Activated CD4-positive, alpha-beta T cell treated with anti-CD3 and anti-CD28 coated beads, Interleukin-2, Interleukin-6, amounts not matched to agents 100 ng/mL and 50 ng/mL, durations not matched to agents 16 hours and 8 hours (primary cell): ENCODE data around the gene PRMT5.
"Not testable (repeated sequence)": the region's sequence is repeated elsewhere in the genome, so short reads cannot be mapped to it uniquely, and the experiment has no call there.

Experiments used
- DNase-seq: peaks from one replicate; pipeline ENCODE4 v3.0.0-alpha.2; 2020

Gene PRMT5

DNA sequence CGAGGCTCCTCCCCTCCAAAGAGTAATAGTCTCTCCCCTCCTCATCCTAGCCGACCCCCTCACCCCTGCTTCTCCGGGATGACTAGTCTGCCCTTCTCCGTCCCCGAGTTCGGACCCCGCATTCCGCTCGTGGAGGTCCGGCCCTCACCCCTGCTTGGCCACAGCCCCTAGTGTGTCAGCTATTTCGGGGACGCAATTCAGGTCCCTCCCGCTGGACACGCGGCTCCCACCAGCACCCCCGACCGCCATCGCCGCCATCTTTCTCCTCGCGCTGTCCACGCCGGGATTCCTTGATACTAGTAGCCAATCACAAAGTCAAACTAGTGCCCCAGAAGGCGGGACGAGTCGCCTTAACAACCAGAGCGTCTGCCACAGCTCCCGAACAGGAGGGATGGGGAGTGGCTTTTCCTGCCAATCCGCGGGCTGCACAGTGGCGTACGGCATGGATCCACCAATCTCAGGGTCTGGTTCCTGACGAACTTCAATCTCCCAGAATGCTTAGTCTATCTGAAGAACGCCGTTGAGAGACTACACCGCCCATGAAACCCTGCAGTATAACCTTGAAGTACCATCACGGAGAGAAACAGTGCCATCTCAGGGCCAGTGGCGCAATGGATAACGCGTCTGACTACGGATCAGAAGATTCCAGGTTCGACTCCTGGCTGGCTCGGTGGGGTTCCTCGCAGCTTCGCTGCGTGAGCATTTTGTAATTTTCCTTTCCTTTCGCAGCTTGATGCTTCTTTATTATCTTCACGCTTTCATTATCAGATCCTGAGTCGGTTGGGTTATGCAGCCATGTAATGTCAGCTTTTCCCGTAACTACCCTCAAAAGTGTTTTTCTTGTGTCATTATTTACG, at the start of gene PRMT5:
Gene PRMT5, minus strand, starts transcription at position 273 of the 857 bp plus-strand sequence. Its CDS starts 15 bp downstream, at position 258.
- peak; percentile 99 for DNase-seq

DNA sequence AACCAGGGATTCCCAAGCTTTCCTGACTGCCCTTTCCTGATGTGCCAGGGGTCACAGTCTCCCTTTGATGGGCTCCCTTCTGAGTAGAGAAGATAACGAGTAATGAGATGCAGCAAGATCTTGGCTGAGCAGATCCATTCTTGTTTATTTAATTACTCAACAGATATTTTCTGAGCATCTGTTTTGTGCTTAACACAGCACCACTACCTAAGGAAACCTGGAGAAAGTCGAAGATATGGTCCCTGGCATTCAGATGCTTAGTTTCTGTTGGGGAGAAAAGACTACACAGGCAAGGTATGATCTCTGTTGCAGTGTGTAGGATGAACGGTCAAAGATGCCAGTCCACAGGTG, 49.3 kb upstream of the PRMT5 start:
- DNase-seq = no peak

DNA sequence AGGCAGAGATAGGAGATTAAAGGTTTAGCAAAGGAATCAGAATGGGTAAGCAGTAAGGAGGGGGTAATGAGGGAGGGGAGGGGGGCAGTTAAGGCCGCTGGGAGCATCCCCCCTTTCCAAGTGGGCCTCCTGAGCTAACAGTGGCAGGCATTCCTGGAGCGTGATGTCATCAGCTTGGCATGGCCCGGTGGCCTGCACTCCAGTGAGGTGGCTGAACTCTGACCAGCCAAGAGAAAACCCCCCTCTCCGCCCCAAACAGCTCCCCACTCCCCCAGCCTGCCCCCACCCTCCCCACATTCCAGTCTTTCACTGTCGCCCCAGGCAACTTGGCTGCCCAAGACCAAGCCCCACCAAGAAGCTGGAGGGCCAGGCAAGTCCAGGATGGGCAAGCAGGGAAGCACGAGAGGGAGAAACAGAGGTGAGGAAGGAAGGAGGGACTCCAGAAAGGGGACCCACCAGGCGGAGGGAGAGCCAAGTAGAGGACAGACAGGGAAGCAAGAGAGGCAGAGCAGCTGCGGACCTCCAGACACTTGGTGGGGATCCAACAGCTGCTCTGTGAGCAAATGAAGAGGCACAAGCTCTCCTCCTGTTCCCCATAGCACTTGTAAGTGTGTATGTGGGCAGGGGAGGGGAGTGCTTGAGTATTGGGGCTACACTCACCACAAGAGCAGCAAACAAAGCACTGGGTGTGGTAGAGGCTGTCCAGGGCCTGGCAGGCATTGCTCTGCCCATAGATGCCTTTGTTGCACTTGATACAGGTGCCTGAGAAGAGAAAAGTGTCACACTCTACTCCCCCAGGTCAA, 48.7 kb upstream of the PRMT5 start:
- DNase-seq = no peak

DNA sequence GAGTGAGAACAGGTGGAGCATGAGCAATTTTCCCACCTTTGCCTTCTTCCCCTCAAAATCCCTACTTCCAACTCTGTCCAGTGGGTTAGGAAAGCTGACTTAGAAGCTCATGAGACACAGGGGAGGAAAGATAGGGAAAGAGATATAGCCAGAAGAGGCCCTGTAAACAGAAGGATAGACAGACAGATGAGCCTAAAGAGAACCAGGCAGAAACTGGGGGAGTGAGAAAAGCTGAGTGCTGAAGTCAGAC, 48.2 kb upstream of the PRMT5 start:
- DNase-seq = no peak

DNA sequence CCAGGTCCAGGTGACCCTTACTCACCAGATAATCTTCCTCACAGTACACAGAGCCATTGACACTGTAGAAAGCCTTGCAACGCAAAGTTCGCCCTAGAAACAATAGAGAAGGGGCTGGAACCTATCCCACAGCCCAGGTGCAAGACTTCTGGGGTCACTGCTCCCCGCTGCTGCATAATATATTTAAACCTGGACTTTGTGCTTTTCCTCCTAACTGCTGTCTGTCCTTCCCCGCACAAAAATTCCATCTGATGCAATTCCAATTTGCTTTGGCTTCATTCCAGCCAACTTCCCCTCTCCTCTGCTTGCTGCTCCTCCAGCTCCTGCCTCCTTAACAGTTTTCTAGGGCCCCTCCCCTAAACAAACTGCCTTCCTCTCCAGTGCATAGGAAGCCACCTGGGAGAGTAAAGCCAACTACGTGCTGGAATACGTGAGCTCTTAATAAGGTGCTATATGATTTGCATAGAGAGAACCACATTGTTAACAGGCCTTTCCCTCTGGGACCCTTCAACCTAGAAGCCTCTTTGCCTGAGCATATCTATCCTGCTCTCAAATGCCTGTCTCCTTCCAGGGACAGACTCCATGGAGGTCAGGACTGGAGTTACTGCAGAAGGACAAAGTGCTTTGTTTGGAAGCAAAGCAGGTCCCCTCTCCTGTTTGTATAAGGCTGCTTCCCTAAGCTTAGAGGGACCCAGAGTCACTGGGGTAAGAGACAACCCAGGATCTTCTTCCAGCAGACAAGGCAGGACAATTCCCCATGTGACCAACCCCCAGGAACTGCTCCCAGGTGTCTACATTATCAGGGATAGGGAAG, 47.7 kb upstream of the PRMT5 start:
- DNase-seq = no peak

DNA sequence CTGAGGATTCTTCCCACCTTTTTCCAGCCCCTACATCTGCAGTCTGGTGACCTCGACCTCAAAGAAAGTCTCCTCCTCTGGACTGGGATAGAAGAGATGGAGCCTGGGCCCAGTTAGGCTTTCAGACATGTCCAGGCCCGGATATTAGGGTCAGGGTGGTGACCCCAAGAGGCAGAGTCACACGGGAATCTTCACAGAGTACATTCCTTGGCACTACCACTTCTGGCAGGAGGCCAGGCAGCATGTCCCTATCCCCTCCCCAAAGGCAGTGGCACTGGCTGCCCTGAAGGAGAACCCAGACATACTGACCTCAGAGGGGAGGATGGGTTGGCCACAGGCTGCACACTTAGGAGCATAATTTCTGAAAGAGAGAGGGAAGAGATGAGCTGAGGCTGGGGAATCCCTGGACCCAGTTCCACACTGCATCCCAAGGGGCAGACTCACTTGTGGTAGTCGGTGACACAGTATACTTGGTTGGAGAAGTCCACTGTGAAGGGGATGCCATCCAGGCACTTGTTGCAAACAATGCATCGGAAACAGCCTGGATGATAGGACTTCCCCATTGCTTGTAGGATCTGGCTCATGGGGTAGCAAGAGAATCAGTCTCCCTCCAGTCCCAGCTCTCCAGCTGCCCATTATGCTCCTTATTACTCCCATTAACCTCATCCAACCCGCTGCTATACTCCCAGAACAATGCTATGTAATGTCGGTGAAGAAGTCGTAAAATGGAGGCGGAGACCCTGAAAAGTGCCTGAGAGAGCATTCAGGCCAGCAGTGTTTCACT, 45.5 kb upstream of the PRMT5 start:
- DNase-seq = no peak

DNA sequence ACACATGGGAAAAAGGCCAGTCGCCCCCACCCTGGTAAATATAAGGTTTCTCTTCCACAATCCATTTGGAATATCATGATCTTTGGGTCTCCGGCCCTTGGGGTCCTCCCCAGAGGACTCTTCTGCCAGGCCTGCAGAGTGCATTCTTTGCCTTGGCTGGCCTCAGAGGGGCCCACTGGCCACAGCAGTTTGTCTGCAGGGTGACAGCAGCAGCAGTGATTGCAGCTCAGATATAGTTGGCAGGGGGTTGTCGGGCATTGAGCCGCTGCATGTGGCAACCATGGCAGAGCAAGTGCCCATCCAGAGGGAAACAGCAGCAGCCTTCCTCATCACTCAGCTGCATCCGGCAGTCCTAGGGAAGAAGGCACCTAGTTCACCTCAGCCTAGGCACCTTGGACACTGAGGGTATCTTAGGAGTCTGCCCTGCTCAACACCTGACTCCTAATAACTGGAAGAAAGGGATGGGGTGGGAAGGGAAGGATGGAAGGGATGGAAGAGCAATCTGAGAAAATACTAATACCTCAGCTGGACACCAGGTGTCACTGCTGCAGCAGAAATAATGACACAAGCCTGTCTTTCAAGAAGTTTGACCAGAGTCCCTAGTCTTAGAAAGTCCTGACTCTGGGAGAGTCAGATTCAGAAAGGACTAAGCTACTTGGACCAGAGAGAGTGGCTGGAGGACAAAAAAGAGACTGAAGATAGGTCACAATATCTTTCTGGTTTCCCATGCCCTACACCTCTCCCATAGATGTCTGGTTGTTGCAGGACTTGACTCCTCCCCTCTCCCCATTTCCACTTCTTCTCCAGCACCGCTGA, 44.2 kb upstream of the PRMT5 start:
- DNase-seq = peak; percentile 49

DNA sequence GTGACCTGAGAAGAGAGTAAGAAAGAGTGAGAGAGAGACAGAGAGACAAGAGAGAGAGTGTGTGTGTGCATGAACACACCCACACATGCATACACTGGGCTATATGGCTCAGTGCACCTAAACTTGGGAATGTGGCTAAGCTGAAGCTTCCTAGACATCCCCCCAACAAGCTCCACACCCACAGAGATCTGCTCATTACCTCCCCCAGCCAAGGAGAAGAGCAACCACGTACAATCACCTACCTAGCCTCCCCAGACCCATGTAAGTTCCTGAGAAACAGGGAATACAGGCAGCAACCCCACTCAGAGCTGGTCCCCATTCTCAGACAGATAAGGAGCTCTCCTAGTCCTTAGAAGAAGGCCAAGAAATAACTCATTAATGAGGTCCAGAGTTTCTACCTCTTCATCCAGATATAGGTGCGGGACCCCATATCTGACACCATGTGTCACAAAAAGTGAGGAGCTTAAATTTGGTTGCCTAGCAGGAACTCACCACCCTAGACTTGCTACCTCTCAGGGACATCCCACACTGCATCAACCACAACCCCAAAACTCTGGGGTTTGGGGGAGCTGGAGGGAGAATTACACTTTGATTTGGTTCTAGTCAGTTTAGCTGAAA, 43.2 kb upstream of the PRMT5 start:
- no peak for DNase-seq

DNA sequence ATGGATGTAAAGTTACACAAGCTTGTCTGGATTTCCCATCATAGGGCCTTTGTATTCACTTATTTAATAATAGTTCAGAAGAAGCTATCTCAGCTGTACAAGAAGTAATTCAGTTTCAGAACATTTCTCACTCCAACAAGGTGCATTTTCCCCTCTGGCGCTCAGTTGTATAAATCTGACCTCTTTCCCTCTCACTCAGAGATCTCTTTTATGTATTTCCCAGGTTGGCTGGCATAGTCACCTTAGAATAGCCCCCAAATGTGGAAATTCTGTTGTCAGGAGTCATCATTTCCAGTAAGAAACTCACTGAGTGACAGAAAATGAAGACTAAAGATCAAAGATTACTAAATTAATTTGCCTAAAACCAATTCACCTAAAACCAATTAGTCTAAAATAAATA, 42.0 kb upstream of the PRMT5 start:
- DNase-seq = no peak

DNA sequence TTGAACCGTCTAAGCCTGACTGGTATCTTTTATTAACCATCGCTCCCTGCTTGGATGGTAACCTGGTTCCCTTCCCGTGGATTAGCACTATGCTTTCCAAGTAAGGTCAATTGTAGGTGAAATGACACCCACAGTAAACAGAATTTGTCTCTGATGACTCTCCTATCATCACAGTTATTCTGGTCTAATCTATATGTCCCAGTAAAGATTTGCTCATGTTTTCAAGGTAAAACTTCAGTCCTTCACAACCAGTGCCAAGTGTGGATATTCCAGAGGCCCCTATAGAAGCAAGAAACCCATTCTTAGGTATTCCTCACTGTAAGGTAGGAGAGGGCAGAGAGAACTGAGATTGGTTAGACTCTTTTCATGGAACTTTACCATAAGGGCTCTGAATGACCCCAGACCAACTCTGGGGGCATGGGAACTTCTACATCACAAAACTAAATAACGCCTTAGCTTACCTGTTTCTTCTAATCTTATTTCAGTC, 37.6 kb upstream of the PRMT5 start:
- DNase-seq = no peak

DNA sequence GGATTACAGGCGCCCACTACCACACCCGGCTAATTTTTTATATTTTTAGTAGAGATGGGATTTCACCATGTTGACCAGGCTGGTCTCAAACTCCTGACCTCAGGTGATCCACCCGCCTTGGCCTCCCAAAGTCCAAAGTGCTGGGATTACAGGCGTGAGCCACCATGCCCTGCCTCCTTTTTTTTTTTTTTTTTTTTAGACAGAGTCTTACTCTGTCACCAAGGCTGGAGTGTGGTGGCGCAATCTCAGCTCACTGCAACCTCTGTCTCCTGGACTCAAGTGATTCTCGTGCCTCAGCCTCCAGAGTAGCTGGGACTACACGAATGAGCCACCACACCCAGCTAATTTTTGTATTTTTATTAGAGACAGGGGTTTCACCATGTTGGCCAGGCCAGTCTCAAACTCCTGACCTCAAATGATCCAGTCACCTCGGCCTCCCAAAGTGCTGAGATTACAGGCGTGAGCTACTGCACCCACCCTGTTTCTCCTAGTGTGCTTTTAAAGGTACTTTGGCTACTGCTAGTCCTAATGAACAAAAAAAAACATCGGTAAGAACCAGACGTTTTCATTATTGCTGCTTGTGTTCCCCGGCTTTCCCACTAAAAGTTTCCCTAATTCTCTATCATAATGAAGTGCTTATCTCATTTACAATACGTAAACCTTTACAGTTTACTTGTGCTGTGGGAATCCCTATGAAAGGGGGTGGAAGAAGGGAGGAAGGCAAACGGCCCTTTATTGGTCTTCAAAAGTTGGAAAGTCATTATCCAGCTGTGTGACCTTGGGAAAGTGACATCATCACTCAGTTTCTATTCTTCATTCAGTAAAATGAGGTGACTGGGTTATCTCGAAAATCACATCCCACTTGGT, 37.0 kb upstream of the PRMT5 start:
- not testable (repeated sequence) for DNase-seq

DNA sequence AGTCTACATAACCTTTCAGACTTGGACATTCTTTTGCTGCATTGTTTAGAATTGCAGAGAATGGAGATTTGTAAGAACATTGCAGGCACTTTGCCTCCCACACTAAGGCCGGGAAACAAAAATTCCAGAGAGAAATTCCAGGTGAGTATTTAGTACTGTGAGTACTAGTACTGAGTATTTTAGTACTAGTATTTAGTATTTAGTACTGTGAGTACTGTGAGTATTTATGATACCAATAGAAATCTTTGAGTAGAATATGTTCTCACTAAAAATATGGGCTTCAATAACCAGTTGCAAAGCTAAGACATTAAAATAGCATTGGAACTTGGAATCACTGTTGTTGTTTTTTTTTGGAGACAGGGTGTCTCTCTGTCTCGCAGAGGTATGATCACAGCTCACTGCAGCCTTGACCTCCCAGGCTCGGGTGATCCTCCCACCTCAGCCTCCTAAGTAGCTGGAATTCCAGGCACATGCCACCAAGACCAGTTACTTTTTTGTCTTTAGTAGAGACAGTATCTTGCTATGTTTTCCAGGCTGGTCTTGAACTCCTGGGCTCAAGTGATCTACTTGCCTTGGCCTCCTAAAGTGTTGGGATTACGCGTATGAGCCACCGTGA, 33.0 kb upstream of the PRMT5 start:
- DNase-seq = no peak

DNA sequence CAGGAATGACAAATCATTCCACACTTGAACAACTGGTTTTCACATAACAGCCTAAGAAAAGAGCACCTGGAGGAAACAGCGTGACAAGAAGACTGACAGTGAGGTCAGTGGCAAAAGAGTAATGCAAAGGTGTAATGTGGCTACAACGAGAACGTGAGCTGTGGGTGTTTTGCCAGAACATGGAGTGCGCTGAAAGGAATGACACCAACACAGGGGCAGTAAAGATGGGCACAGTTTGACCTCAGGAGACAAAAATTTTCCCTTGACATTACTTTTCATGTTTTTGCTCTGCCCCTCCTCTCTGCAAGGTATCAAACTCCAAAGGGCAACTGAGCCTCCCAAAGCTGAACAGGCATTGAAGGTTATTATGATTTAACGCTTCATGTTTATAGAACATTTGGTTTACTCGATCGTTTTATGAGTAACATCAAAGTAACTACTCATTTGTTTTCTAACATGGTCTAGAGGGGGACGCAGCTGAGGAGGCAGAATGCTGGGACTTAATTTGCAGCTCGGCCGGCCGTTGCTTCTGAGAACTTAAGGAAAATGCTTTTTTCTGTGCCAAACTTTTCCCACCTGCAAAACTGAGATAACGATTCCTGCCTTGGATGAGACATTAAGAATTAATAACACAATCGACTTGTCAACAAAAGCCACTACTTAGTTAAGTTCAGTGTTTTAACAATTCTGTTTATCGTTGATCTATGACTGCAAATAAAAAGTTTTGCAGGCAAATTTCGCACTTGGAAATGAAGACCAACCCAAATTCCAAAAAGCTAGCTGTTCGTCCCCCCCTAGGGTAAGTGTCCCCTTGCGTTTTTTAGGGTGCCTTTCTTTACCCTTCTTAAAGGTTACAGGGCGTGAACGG, 26.8 kb upstream of the PRMT5 start:
- DNase-seq = no peak

DNA sequence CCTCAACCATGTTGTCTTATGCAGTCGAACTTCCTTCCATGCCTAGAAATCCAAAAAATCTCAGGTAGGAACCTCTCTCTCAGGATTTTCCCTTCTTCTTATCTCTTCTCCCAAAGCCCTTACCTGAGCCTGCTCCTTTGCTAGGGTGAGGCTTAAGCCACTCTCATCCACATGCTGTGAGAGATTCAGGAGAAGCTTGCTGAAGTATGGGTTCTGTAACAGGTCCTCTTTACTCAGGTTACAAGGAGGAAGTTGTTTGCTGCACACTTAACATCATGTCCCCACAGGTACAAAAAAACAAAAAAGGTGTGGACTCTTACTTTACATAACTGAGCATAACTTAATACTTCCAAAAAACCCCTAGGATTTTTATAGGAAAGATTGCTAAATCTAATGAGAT, 23.2 kb upstream of the PRMT5 start:
- no peak for DNase-seq

DNA sequence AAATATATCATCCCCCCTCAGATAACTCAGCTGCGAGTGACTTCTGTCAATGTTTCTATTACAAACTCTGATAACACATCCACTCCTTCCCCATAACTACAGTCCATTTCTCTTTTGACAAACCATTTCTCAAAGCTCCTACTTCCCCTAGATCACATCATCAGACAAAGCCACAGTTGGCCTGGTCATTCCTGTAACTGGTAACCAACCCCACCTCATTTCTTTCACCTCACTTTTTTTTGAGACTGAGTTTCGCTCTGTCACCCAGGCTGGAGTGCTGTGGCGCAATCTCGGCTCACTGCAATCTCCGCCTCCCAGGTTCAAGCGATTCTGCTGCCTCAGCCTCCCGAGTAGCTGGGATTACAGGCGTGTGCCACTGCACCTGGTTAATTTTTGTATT, 22.6 kb upstream of the PRMT5 start:
- DNase-seq = not testable (repeated sequence)

DNA sequence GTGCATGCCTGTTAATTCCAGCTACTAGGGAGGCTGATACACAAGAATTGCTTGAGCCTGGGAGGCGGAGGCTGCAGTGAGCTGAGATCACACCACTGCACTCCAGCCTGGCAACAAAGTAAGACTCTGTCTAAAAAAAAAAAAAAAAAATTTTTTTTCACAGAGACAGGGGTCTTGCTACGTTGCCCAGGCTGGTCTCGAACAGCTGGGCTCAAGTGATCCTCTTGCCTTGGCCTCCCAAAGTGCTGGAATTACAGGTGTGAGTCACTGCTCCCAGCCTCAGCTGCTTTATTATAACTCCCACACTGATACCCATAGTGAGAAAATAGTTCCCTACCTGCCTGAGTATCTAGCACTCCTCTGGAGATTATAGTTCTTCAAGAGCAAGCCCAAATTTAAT, 16.5 kb upstream of the PRMT5 start:
- DNase-seq = no peak

DNA sequence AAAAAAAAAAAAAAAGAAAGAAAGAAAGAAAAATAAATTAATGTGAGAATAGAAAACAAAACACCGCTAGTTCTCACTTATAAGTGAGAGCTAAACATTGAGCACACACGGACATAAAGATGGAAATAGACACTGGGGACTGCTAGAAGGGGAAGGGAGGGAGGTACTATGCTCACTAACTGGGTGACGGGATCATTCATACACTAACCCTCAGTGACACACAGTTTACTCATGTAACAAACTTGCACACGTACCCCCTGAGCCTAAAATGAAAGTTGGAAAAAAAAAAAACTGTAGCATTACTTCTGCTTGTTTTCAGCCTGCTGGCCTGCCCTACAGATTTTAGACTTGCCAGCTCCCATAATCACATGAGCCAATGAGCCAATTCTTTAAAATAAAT, 10.5 kb upstream of the PRMT5 start:
- DNase-seq = no peak

DNA sequence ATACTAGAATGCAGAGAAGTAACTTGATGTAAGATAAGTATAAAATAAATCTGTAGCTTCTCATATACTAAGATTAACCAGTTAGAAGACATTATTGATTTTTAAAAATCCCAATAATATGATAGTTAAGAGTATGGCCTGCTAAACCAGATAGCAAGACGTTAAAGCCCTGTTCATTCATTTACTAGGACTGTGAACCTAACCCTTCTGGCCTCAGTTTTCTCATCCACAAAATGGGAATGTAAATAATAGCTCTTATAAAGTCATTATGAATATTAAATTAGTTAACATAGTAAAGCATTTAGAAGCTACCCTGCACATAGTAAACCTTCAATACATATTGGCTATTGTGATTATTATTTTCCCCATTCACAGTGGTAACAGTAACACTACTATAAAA, 6.0 kb upstream of the PRMT5 start:
- no peak for DNase-seq

DNA sequence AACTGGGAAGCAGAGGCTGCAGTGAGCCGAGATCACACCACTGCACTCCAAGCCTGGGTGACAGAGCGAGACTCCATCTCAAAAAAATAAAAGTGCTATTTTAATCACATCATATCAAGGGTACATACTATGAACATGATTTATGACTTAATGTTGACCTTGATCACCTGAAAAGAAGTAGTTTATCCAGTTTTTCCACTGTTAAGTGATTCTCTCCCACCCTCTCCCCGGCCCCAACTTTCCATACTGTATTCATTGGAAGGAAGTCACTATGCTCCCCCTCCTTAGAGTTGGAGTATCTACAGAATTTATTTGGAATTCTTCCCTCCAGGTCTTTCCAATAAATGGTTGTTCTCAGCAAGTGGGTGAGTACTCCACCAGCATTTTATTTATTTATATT, 3.0 kb upstream of the PRMT5 start:
- no peak for DNase-seq
